GM12875 (cell line): ENCODE results near the gene LARP4B.

Experiments used
- H3K4me3 ChIP-seq: one replicate; pipeline ENCODE4 v1.5.1; 2011; ENCODE audit warnings: low read depth, low read length, control low read depth
- TF ChIP-seq, protein P1 (sequence below): IDR thresholded peaks from 2 replicates; pipeline ENCODE4 v1.5.1; 2011; ENCODE audit warnings: low read depth, mild to moderate bottlenecking, control low read depth, inconsistent platforms, low read length, moderate library complexity, borderline replicate concordance; ENCODE audit not compliant: insufficient read depth

LARP4B gene

GRCh38 chr10:816958-817357 is 114.5 kb downstream of the LARP4B start:
- TF ChIP-seq, protein P1, sequence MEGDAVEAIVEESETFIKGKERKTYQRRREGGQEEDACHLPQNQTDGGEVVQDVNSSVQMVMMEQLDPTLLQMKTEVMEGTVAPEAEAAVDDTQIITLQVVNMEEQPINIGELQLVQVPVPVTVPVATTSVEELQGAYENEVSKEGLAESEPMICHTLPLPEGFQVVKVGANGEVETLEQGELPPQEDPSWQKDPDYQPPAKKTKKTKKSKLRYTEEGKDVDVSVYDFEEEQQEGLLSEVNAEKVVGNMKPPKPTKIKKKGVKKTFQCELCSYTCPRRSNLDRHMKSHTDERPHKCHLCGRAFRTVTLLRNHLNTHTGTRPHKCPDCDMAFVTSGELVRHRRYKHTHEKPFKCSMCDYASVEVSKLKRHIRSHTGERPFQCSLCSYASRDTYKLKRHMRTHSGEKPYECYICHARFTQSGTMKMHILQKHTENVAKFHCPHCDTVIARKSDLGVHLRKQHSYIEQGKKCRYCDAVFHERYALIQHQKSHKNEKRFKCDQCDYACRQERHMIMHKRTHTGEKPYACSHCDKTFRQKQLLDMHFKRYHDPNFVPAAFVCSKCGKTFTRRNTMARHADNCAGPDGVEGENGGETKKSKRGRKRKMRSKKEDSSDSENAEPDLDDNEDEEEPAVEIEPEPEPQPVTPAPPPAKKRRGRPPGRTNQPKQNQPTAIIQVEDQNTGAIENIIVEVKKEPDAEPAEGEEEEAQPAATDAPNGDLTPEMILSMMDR, result no peak

DNA sequence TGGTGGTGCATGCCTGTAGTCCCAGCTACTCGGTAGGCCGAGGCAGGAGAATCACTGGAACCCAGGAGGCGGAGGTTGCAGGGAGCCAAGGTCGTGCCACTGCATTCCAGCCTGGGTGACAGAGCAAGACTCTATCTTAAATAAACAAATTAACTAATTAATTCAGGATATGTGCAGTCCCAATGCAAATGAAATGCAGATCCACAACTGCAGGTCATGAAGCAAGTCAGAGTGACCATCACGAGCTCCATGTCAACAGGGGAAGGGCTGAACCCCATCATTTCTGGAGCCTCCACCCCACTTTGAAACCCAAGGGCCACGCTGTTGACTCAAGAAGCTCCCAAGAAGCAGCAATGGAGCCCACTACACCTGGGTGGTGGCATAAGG is 115.4 kb downstream of the LARP4B start:
- H3K4me3 ChIP-seq, result no peak overlapping the region
- TF ChIP-seq, protein P1, result no peak

More at GRCh38 chr10:816958-817357, 114.5 kb downstream of the LARP4B start:
- H3K4me3 ChIP-seq, result no peak overlapping the region

DNA sequence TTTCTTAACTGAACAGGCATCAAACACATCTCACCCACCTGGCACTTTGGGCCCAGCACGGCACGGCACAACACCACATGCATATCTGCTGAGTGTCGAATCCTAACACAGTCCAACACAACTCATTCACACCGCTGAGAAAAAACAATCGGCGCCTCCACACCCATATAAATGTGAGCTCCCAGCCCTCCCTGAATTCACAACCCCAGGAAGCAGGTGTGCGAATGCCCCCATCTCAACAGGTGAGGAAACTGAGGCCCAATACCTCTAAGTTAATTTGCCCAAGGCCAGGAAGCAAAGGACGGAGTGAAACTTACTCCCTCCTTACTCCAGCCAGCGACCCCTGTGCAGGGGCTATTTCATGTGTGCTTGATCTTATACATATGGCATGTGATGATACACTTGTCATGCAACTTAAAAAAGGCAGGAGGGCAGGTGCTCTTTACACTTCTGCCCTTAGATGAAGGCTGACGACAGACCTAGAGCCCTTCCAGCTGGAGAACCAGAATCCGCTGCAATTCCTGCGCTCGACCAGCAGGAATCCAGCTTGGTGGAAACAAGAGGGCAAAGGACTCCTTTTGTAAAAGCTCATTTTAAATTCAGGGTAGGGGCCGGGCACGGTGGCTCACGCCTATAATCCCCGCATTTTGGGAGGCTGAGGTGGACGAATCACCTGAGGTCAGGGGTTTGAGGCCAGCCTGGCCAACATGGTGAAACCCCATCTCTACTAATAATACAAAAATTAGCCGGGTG is 116.0 kb downstream of the LARP4B start:
- no peak overlapping the region for H3K4me3 ChIP-seq
- TF ChIP-seq, protein P1, result no peak

GRCh38 chr10:814536-815302 is 116.8 kb downstream of the LARP4B start:
- no peak overlapping the region for H3K4me3 ChIP-seq
- TF ChIP-seq, protein P1, result no peak

- no peak overlapping the region for H3K4me3 ChIP-seq
- TF ChIP-seq, protein P1, result no peak
Measured at GRCh38 chr10:813286-813685, 118.2 kb downstream of the LARP4B start.

- no peak overlapping the region for H3K4me3 ChIP-seq
- TF ChIP-seq, protein P1, result no peak
Measured at GRCh38 chr10:812787-813186, 118.7 kb downstream of the LARP4B start.
